Stimulated activated CD4-positive, alpha-beta T cell treated with anti-CD3 and anti-CD28 coated beads, Interleukin-2, amount 100 ng/mL, for 24 hours (primary cell): ENCODE measurements around the gene STIM2.

Source experiments
- DNase-seq, 2 donors: peaks; one replicate each; pipeline ENCODE4 v3.0.0-alpha.2; 2020

The STIM2 gene

DNA sequence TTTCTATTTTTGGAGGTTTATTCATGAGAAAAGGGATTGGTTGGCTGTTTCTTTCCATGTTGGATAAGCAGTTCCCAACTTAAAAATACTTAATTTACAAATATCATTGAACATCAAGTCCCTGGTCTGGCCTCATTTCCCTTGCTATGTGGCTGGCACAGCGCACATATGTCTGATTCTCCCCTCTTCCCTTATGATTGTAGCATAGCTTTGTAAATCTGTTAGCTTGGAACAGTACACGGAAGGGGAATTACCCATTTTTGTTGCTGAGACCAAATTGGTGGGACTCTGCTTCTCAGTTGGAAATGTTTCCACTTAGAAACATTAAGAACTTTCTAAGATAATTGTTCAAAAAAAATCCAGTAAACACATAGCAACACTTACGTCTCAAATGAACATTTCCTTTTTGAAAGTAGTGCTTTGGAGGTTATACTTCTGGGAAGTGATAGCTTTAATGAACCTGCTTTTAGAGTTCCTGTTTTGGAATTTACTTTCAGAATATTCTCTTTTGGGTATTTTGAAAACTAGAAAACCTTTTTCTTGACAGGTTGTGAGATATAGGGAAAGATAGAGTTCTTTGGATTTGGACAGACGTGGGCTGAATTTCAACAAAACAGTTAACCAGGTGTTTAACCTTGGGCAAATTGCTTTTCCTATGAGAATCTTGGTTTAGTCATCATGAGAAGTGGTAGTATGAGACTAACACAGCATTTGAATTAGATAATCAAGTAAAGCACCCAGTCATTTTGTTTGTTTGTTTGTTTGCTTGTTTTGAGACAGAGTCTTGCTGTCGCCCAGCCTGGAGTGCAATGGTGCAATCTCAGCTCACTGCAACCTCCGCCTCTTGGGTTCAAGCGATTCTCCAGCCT lies 47.3 kb downstream of the STIM2 start:
- no peak for DNase-seq

DNA sequence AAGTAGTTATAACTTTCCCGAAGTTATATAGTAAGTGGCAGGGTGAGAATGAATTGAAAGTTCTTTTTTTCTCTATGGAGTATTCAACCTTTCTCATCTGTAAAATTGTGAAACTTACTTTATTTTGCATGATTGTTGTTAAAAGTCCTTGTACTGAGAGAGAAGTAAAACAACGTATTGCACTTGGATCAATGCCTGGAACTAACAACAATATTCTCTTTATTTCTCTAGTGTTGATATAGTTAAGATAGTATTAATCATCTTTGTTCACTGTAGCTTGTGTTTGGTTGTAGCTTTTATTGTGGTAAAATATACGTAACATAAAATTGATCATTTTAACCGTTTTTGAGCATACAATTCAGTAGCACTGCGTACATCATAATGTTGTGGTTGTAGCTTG lies 48.7 kb downstream of the STIM2 start:
- no peak for DNase-seq

GRCh38 chr4:26911254-26911653 lies 50.6 kb downstream of the STIM2 start:
- no peak for DNase-seq

GRCh38 chr4:26912069-26912468 lies 51.4 kb downstream of the STIM2 start:
- no peak for DNase-seq

- DNase-seq: no peak
Observed at GRCh38 chr4:26912810-26913209, 52.2 kb downstream of the STIM2 start.

GRCh38 chr4:26916195-26916594 lies 55.6 kb downstream of the STIM2 start:
- no peak for DNase-seq

DNA sequence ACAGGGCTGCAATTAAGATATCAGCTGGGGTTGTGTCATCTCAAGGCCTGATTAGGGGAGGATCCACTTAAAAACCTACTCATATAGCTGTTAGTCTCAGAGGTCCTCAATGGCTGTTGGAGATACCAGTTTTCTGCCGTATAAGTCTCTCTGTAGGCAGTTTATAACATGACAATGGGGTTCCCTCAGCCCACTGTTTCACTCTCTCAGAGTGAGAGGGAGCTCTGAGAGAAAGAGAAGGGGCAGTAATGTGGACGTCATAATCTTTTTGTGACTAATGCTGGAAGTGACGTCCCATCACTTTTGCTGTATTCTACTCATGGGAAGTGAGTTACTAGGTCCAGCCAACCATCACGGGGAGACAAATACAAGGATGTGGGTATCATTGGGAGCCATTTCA lies 70.3 kb downstream of the STIM2 start:
- DNase-seq: no peak

DNA sequence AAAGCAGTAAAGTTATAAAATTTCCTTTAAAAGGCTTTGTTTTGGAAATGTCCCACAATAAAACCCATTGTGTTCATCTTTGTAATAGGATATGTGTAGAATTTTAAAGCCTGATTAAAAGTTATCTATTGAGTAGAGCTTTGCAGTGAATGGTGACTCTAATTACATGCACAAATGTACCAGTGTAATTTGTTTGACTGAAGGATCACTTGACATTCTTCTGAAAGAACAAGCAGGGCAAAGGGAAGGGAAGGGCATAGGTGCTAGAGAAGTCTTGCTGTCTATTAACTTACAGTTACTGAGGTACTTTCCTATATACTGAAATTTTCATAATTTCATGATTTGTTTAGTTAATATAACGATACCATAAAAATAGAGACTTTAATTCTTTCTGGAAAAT lies 70.8 kb downstream of the STIM2 start:
- no peak for DNase-seq

- DNase-seq: no peak
Observed at GRCh38 chr4:26931966-26932365, 71.3 kb downstream of the STIM2 start.

GRCh38 chr4:26935397-26935796 lies 74.8 kb downstream of the STIM2 start:
- no peak for DNase-seq

DNA sequence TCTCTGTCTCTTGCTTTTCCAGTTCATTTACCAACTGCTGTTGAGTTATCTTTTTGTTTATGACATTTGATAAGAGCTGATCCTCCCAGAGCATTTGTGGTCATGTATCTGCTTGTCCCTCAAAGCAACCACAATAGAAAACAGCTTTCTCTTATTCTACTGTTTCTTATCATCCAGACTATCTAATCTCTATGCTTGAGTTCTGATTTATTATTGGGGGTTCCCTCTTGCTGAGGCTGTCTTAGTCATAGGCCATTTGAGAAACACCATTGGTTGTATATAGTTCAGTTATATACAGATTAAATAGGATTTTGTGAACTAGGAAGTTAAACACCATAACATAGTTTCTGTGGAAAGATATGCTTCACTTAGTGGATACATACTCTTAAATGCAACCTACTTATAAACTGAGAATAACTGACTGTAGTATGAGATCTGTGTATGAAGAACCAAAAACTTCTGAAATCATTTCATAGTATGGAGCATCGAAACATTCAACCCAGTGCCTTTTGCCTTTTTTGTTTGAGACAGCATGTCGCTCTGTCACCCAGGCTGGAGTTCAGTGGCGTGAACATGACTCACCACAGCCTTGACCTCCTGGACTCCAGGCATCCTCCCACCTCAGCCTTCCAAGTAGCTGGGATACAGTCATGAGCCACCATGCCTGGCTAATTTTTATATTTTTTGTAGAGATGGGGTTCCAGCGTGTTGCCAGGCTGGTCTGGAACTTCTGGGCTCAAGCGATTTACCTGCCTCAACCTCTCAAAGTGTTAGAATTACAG lies 75.8 kb downstream of the STIM2 start:
- DNase-seq: no peak

- DNase-seq: no peak
Observed at GRCh38 chr4:26937139-26937538, 76.5 kb downstream of the STIM2 start.

- DNase-seq: no peak
Observed at GRCh38 chr4:26937567-26937966, 76.9 kb downstream of the STIM2 start.

- DNase-seq: no peak
Observed at GRCh38 chr4:26938516-26938915, 77.9 kb downstream of the STIM2 start.

GRCh38 chr4:26941951-26942350 lies 81.3 kb downstream of the STIM2 start:
- no peak for DNase-seq

GRCh38 chr4:26942871-26943270 lies 82.2 kb downstream of the STIM2 start:
- DNase-seq: no peak

GRCh38 chr4:26943391-26943790 lies 82.8 kb downstream of the STIM2 start:
- DNase-seq: no peak

DNA sequence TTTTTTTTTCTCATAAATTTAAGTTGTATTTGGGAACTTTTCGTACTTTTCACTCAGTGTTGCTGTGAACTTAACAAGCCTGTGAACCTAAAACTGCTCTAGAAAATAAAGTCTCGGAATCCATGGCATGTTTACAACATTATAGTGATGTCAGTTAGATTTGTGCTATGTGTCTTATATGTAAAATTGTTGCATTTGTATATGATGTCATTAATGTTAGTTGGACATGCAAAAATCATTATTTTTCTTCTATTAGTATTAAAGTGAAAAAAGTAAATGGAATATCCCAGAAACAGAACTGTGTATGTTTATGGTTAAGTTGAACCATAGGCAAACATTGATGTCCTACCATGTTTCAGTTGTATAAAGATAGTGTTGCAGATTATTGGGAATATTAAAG lies 85.2 kb downstream of the STIM2 start:
- DNase-seq: no peak

GRCh38 chr4:26947318-26947717 lies 86.7 kb downstream of the STIM2 start:
- DNase-seq: no peak

GRCh38 chr4:26950446-26950845 lies 89.8 kb downstream of the STIM2 start:
- no peak for DNase-seq

GRCh38 chr4:26952891-26953290 lies 92.2 kb downstream of the STIM2 start:
- no peak for DNase-seq

DNA sequence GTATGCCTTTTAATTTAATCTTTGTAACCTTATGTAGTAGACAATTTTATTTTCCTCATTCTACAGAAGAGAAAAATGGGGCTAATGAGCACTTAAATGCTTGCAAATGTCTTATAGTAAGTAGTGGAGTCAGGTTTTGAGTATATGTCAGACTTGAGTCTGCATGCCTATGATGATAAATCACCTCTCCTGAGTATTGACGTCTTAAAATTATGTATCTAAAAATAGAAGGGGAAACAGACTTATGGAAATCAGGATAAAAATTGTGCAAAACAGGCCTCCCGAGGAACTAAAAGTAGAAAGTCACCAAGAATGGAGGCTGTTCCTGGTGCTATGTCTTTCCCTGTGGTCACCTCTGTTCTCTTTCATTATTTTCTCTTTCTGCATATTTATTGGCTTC lies 92.7 kb downstream of the STIM2 start:
- no peak for DNase-seq

- DNase-seq: no peak
Observed at GRCh38 chr4:26953770-26954423, 93.3 kb downstream of the STIM2 start.

- DNase-seq: no peak
Observed at GRCh38 chr4:26955241-26955640, 94.6 kb downstream of the STIM2 start.
